Uterus (tissue), 2 donors: ENCODE data around the gene MICAL2.

Experiments
- POLR2A ChIP-seq, 2 donors: fragments of 450-650 bp; IDR thresholded peaks; one replicate each; pipeline ENCODE4 v1.6.1; 2016; ENCODE audit warnings: antibody characterized with exemption in 2 of 2, mild to moderate bottlenecking in 1 of 2, moderate library complexity in 1 of 2
- TF ChIP-seq, protein P1 (sequence below), 4 experiments: fragments of 200-600 bp in 2 of 4; fragments of 450-650 bp in 2 of 4; sonication (generic) in 2 of 4; IDR thresholded peaks; one replicate each; pipeline ENCODE4 v1.5.1; 2016 to 2019; ENCODE audit warnings: antibody characterized with exemption in 4 of 4, mild to moderate bottlenecking in 2 of 4, moderate library complexity in 1 of 4

DNA sequence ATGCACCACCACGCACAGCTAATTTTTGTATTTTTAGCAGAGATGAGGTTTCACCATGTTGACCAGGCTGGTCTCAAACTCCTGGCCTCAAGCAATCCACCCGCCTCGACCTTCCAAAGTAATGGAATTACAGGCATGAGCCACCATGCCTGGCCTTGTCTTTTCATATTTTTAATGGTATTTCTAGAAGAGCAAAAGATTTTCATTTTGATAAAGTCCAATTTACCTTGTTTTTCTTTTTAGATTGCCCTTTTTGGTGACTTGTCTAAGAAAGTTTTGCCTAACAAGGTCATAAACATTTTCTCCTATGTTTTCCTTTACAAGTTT is 45.5 kb upstream of the MICAL2 start:
- TF ChIP-seq, protein P1, sequence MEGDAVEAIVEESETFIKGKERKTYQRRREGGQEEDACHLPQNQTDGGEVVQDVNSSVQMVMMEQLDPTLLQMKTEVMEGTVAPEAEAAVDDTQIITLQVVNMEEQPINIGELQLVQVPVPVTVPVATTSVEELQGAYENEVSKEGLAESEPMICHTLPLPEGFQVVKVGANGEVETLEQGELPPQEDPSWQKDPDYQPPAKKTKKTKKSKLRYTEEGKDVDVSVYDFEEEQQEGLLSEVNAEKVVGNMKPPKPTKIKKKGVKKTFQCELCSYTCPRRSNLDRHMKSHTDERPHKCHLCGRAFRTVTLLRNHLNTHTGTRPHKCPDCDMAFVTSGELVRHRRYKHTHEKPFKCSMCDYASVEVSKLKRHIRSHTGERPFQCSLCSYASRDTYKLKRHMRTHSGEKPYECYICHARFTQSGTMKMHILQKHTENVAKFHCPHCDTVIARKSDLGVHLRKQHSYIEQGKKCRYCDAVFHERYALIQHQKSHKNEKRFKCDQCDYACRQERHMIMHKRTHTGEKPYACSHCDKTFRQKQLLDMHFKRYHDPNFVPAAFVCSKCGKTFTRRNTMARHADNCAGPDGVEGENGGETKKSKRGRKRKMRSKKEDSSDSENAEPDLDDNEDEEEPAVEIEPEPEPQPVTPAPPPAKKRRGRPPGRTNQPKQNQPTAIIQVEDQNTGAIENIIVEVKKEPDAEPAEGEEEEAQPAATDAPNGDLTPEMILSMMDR (IDR thresholded peaks at IDR 0.05) = no peak
- no peak for TF ChIP-seq POLR2A (IDR thresholded peaks at IDR 0.05)
